Left ventricle myocardium superior (tissue), 1 donor: ENCODE measurements around the gene PNKP. TPM values are rescaled to one million over a fixed set of nuclear protein-coding genes. Genes with fewer than 3 reads are reported as not detected.

Experiments used
- ATAC-seq: fragments of 200-7000 bp; cut with Tn5 transposase; one replicate; pipeline ENCODE4 v1.9.1; 2020; ENCODE audit warnings: mild to moderate bottlenecking, moderate library complexity
- DNase-seq: peaks from one replicate; pipeline ENCODE4 v3.0.0-alpha.2; 2020
- intact Hi-C: fragments of 100-400 bp; cut with micrococcal nuclease; formaldehyde crosslinking; loops from one replicate; pipeline ENCODE4 v1.11.0; 2022
- long read RNA-seq: library from polyadenylated mRNA; unstranded; transcript quantifications from one replicate; pipeline ENCODE4 v2.0.0, GENCODE V29; 2021
- total RNA-seq: library from RNA; stranded (reverse); fragmentation: NEBNext Ultra II Directional; extraction: Animal tissue kit (Norgen Biotek cat#: 25700); gene quantifications from one replicate; pipeline ENCODE4 v1.2.1, GENCODE V29; 2021
- donor health status: DM: no; HTN: yes; CAD: no; lungs with severe emphysema.

Gene PNKP
- total RNA-seq: 39.1 TPM
- long read RNA-seq, transcript PNKP-201 (17 exons, 2,041 nt): major isoform, 21 of 36 reads
- long read RNA-seq, transcript PNKP-207 (16 exons, 1,665 nt): minor isoform, 6 of 36 reads
- long read RNA-seq, partial matches to known transcripts: 4 of 36 reads
- long read RNA-seq, other reads (novel, unspliced or antisense): 4 of 36 reads

- DNase-seq (peak; percentile 94), ATAC-seq (peak; percentile 66)
- intact Hi-C loops: no loop called here
Measured at GRCh38 chr19:49866933-49867782, at the start of gene PNKP. Gene PNKP, minus strand, starts transcription at chr19:49867576. Its CDS starts 372 bp downstream, at chr19:49867204.

DNA sequence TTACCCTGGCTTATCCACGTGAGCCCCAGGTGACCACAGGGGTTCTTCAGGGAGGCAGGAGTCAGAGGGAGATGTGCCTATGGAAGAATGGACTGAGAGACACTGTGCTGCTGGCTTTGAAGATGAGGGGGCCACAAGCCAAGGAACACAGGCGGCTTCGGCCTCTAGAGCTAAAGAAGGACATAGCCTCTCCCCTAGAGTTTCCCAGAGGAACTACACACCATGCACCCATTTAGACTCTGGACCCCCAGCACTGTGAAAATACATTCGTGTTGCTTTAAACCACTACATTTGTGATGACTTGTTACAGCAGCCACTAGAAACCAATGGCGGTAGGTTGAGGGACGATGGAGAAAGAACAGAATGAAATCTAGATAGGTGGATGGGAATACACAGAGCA is 47.9 kb upstream of the PNKP start:
- intact Hi-C loops: no loop called here
- DNase-seq (no peak), ATAC-seq (no peak)

GRCh38 chr19:49913720-49914119 is 46.3 kb upstream of the PNKP start:
- intact Hi-C loops: no loop called here
- no peak for DNase-seq
- ATAC-seq: no peak

GRCh38 chr19:49912965-49913685 is 45.7 kb upstream of the PNKP start:
- intact Hi-C loops: no loop called here
- no peak for DNase-seq
- no peak for ATAC-seq

GRCh38 chr19:49911381-49912145 is 44.2 kb upstream of the PNKP start:
- intact Hi-C loops: no loop called here
- DNase-seq (no peak), ATAC-seq (peak; percentile 36)

DNA sequence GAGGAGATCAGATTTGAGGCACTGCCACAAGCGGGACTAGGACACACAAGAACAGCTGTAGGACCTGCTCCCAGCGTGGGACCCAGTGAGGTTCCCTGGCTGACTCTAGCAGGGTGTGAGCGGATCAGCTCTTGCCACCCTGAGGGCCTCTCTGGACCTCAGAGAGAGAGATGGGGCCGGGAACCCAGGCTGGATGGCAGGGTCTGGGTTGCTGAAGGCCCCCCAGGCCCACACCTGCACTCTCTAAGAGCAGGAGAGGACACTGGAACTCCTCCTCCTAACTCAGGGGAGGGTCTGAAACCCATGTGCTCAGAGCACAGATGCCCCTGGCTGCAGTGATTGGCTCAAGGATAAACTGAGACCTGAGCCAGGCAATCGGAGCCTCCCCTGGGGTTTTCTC is 42.8 kb upstream of the PNKP start:
- DNase-seq (no peak), ATAC-seq (no peak)
- intact Hi-C loops: no loop called here

DNA sequence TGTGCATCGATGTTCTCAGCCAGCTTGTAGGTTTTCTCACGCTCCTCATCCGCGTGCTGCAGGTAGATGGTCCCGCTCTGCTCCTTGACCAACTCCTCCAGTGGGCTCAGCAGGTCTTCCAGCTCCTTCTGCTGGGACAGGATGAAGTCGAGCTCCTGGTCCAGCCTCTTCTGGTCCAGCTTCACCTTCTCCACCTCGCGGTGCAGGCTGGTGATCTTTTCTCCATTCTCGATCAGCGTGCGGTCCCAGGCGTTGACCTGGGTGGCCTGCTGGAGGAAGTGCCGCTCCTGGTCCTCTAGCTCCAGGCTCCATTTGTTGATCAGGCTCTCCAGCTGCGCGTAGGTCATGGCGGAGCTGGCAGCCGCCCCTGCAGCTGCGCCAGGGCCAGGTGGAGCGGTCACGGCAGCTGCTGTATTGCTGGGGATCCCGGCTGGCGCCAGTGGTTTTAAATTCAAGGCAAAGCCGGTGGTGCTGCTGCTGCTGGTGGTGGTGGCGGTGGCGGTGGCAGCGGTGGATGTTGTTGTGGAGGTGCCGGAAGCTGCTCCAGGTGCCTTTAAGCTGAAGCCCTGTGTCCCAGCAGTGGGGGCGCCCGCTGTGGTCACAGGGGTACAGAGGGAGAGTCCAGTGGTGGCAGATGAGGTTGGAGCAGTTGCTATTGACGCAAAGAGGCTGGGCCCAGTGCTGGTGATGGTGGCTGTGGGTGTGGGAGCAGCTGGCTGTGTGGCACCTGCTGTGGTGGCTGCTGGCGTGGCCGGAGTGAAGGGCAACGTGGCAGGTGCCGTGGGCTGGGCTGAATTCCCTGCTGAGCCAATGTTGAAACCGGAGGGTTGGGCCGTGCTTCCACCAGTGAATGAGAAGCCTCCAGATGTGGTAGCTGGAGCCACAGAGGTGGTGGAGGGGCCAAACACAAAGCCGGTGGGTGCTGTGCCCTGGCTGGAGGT is 41.4 kb upstream of the PNKP start:
- DNase-seq (no peak), ATAC-seq (no peak)
- intact Hi-C loops: no loop called here

- intact Hi-C loops: no loop called here
- DNase-seq (no peak), ATAC-seq (no peak)
Measured at GRCh38 chr19:49907745-49908446, 40.5 kb upstream of the PNKP start.

DNA sequence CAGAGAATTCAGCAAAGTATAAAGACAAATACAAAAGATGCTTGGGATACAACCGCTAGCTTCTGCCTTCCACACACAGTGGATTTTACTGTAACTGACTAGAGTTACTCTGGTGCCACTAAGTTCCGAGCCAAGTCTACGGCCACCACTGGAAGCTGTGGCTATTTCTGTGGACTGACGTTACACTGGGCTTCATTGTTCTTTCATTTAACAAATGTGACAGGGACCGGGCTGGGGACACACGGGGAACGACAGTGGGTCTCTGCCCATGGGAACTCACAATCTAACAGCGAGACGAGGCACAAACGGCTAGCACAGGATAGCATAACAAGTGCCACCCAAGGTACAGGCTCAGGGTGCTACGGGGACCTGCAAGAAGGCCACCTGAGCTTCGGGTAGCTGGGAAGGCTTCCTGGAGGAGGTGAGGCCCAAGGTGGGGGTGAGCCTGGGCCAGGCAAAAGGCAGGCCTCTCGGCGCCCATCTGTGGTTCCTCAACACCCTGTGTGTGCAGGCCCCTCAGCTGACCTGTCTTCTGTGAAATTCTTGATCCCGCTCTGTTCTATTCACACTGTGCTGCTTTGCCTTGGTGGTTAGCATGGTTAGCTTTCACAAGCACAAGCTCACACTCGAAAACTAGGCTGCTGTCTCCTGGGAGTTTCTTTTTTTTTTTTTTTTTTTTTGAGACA is 39.6 kb upstream of the PNKP start:
- ATAC-seq: no peak
- intact Hi-C loops: no loop called here
- DNase-seq: no peak

GRCh38 chr19:49904136-49904535 is 36.8 kb upstream of the PNKP start:
- DNase-seq: no peak
- intact Hi-C loops: no loop called here
- ATAC-seq: no peak

DNA sequence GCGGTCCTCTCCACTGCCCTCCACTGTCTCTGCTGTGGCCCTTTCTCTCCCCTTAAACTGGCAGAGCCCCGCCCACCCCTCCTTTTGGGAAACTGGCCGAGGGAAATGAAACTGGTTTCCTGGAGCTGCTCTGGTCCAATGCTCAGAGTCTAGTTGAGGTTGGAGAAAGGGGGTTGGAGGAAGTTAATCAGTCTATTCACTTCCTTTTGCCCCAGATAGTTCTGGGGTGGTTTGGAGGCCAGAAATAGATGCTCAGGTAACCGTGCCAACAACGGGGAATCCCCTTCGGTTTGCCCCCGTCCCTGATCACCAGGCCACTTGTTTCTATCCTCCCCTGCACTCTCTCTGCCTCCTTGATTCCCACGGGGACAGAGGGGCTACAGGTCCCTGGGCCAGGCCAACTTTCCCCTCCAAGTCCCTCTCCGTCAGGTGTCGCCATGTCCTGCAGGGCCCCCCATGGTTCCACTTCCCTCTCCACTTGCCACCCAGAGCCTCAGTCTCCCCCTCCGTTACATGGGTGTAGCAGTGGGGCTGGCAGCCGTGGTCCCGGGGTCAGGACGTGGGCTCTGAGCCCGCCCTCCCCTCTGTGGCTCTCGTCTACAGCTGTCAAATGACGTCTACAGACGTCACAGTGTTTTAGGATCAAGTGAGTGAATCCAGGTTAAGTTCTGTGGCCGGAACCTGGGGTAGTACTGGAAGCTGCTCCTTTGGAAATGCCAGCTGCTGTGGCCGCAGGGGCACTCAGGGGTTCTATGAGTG is 29.7 kb upstream of the PNKP start, which contains the start of gene IL4I1:
Gene IL4I1, minus strand, starts transcription at position 25 of the 759 bp plus-strand sequence. CDS start 727 bp downstream, outside the sequence.
- ATAC-seq (peak; percentile 55), DNase-seq (no peak)

DNA sequence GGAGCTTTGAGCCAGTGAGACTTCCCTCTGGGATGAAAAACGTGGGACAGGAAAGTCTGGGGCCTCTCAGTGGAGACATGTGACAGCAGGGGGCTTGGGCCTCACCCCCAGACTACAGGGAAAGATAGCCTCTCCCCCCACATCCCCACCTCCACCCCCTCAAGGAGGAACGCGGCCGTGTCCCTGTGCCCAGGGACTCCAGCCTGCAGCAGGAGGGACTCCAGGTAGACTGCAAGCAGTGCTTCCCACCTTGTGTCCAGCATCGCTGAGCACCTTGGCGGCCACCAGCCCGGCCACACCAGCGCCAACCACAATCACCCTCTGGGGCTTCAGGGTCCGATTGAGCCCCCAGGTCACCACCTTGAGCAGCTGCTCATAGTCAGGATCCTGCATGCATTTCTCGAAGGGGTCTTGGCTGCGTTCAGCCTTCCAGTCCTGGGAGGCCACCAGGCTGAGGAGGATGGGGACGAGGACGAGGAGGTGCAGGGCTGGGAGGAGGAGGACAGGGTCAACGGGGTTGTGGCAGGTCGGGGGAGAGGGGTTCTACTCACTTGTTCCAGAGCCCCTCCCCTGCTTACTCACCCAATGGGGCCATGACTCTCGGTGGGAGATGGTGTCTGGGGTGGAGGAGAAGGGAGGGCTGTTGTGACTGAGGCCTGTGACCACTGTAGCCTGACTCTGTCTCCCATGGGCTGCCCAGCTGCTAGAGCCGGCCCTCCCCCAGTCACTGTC is 28.4 kb upstream of the PNKP start:
- ATAC-seq: no peak
- no peak for DNase-seq
- intact Hi-C loops: no loop called here

More for the DNA sequence above, 29.7 kb upstream of the PNKP start, which contains the start of gene IL4I1:
- intact Hi-C loops: no loop called here

- no peak for ATAC-seq
- DNase-seq: no peak
- intact Hi-C loops: no loop called here
Measured at GRCh38 chr19:49894879-49895565, 27.6 kb upstream of the PNKP start.

DNA sequence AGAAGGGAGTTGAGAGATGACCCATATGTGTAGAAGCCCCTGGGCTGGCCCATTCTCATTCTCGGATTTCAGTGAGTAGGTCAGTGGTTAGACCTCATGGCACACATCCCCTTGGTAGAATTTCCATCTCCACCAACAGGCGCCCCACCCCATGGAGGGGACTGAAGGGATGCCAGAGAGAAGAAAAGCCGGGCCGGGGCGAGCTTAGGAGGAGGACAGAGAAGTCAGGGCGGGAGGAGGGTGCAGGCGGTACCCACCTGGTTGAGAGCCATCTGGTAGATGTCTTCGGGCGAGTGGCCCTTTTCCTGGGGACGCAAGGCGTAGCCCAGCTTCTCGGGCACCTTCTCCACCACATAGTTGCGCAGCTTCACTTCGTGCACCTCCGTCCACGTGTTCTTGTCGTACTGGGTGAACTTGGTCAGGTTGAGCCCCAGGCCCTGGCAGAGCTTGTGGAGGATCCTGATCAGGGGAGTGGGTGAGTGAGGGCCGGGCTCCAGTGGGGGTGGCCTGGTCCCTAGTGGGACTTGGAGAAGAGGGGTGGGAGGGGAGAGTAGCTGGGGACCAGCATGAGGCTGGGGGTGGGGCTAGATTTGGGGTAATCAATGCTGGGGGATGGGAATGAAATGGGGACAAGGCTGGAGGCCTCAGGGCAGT is 26.8 kb upstream of the PNKP start:
- intact Hi-C loops: no loop called here
- no peak for DNase-seq
- no peak for ATAC-seq

- DNase-seq (no peak), ATAC-seq (no peak)
- intact Hi-C loops: no loop called here
Measured at GRCh38 chr19:49892716-49893115, 25.3 kb upstream of the PNKP start.
